ENCODE data around the gene TNFSF10. TPM values are rescaled to one million over a fixed set of nuclear protein-coding genes. Genes with fewer than 3 reads are reported as not detected.

The TNFSF10 gene
- total and polyA plus RNA-seq, 2 of the 4 experiments (the other 2 are of a cell fraction), result 0.63 to 1.3 TPM

- no peak overlapping the region for H2AK9ac ChIP-seq (replicated peaks; ENCODE audit: low read depth, low read length, poor library complexity)
- H3K4me1 ChIP-seq (ENCODE audit: control insufficient read depth, insufficient read depth, low read length), result peaks cover 9% of the 10 kb centered on the region
- no peak overlapping the region for H3K9ac ChIP-seq (ENCODE audit: low read depth, low read length)
- no peak overlapping the region for H4K5ac ChIP-seq (ENCODE audit: low read depth, low read length)
- 83% methylated on average over 1 of the region's 18 CpGs; no CpG with 5 or more reads in 1 of the 2 experiments for WGBS, 2 experiments (ENCODE audit: extremely low coverage in 2 of 2, insufficient read length in 1 of 2)
- no peak overlapping the region for H3K23ac ChIP-seq (ENCODE audit: low read depth, low read length)
- H3K27ac ChIP-seq (ENCODE audit: insufficient read depth, low read length), result no peak overlapping the region
- no peak overlapping the region for H3K4me2 ChIP-seq (ENCODE audit: low read depth, low read length)
- no peak overlapping the region for H3K56ac ChIP-seq (ENCODE audit: extremely low read depth, insufficient read depth, low read length)
- H4K20me1 ChIP-seq (ENCODE audit: insufficient read depth, low read length), result no peaks in the 10 kb centered on the region
- ChIA-PET POLR2A (ENCODE audit: unreplicated experiment) (no interaction called here), CTCF (no interaction called here)
- H4K91ac ChIP-seq (ENCODE audit: insufficient read depth, low read depth, low read length), result peak overlapping the region; percentile 24; the same call in 1 of the 2 replicates
- dilution Hi-C loops (cut with HindIII; ENCODE audit: low sequenced_read_pairs, unreplicated experiment), result no loop called here
- in situ Hi-C loops (cut with MboI; ENCODE audit: low sequenced_read_pairs), result no loop called here
- H3K4ac ChIP-seq (ENCODE audit: low read depth, low read length), result peak overlapping the region; percentile 80
- intact Hi-C loops (cut with micrococcal nuclease), result no loop called here
- peak overlapping the region; percentile 69 for H2BK20ac ChIP-seq (ENCODE audit: low read depth, low read length)
- DNase-seq (no peak), ATAC-seq (ENCODE audit: low read depth) (no peak)
- H2BK15ac ChIP-seq (ENCODE audit: low read depth, low read length), result peak overlapping the region; percentile 93; the same call in 2 of the 3 replicates
- peak overlapping the region; percentile 48; the same call in 1 of the 2 replicates for H3K18ac ChIP-seq (ENCODE audit: low read depth, low read length)
- no TSS peak for BruUV-seq (replicated peaks)
- H2BK120ac ChIP-seq (ENCODE audit: low read depth, low read length), result peak overlapping the region; percentile 83
- no peaks in the 10 kb centered on the region for H3K36me3 ChIP-seq (ENCODE audit: control insufficient read depth, insufficient read depth, low read length)
- H3K79me1 ChIP-seq (ENCODE audit: low read depth in 1 of 2, low read length in 2 of 2), result no peaks in the 10 kb centered on the region
- no peaks in the 10 kb centered on the region for H3K9me1 ChIP-seq (ENCODE audit: insufficient read depth, low read length)
- H3K14ac ChIP-seq (replicated peaks; ENCODE audit: low read depth, low read length), result peak overlapping the region; percentile 31; the same call in 1 of the 2 replicates
- peak overlapping the region in 1 of 2 experiments; percentile 66; a peak in 2 of 4 replicates for H4K8ac ChIP-seq (ENCODE audit: low read depth in 2 of 2, low read length in 2 of 2)
- H3K27me3 ChIP-seq (ENCODE audit: control insufficient read depth, insufficient read depth, low read length), result no peaks in the 10 kb centered on the region
- H3K9me3 ChIP-seq (ENCODE audit: control insufficient read depth, insufficient read depth, low read length), result no peaks in the 10 kb centered on the region
- peak overlapping the region; percentile 90 for H2AK5ac ChIP-seq (ENCODE audit: low read depth, low read length)
- no peak overlapping the region for H2AFZ ChIP-seq (replicated peaks; ENCODE audit: low read length, poor library complexity)
- TF ChIP-seq BHLHE40 (IDR thresholded peaks at IDR 0.05; ENCODE audit: low read depth, low read length), result no peak
- TF ChIP-seq MAZ (IDR thresholded peaks at IDR 0.05; ENCODE audit: borderline replicate concordance, low read depth, low read length), result no peak
- no peak for TF ChIP-seq NFE2L2 (IDR thresholded peaks at IDR 0.05; ENCODE audit: low read depth, low read length)
- TF ChIP-seq RFX5 (IDR thresholded peaks at IDR 0.05; ENCODE audit: low read depth, low read length), result no peak
- TF ChIP-seq CTCF (conservative IDR thresholded peaks at IDR 0.05; ENCODE audit: low read depth, low read length), result no peak
- TF ChIP-seq MXI1 (IDR thresholded peaks at IDR 0.05; ENCODE audit: borderline replicate concordance, low read depth, low read length), result no peak
- no peak for TF ChIP-seq FOS (IDR thresholded peaks at IDR 0.05; ENCODE audit: low read depth, low read length)
- TF ChIP-seq RCOR1 (IDR thresholded peaks at IDR 0.05; ENCODE audit: insufficient replicate concordance, low read length), result no peak
- no peak for TF ChIP-seq SMC3 (IDR thresholded peaks at IDR 0.05; ENCODE audit: low read depth, low read length)
- no peak for TF ChIP-seq CHD1 (IDR thresholded peaks at IDR 0.05; ENCODE audit: low read depth, low read length)
- no peak for TF ChIP-seq POLR2A (IDR thresholded peaks at IDR 0.05; ENCODE audit: low read depth, low read length)
- no peak for TF ChIP-seq ELK1 (IDR thresholded peaks at IDR 0.05; ENCODE audit: borderline replicate concordance, low read depth, low read length)
- peak overlapping the region; percentile 76 for H2BK5ac ChIP-seq (ENCODE audit: low read depth, low read length, poor library complexity, severe bottlenecking)
- H3K4me3 ChIP-seq (ENCODE audit: insufficient read depth, low read depth, low read length), result no peak overlapping the region
These were observed 1.9 kb upstream of the TNFSF10 start for GRCh38 chr3:172525116-172525613.
